Fibroblast of skin of abdomen (primary cell): ENCODE results near the gene NEMP1.
"Not testable (repeated sequence)": the region's sequence is repeated elsewhere in the genome, so short reads cannot be mapped to it uniquely, and the experiment has no call there.

ENCODE experiments used
- DNase-seq: peaks from one replicate; pipeline ENCODE4 v3.0.0-alpha.2; 2013

NEMP1 gene

GRCh38 chr12:57090924-57091637 is 12.5 kb upstream of the NEMP1 start:
- DNase-seq = no peak

- DNase-seq = no peak
Measured at GRCh38 chr12:57090490-57090889, 11.9 kb upstream of the NEMP1 start.

- DNase-seq = peak; percentile 62
Measured at GRCh38 chr12:57089271-57090245, 11.0 kb upstream of the NEMP1 start.

- peak; percentile 98 for DNase-seq
Measured at GRCh38 chr12:57088354-57089270, 10.0 kb upstream of the NEMP1 start, which contains the start of gene NAB2. Gene NAB2, plus strand, starts transcription at chr12:57089114. Its CDS starts 158 bp downstream, at chr12:57089272.

GRCh38 chr12:57087691-57088353 is 9.2 kb upstream of the NEMP1 start:
- DNase-seq = peak; percentile 99

- DNase-seq = peak; percentile 93
Measured at GRCh38 chr12:57087010-57087690, 8.6 kb upstream of the NEMP1 start.

- DNase-seq = peak; percentile 83
Measured at GRCh38 chr12:57086493-57087009, 8.0 kb upstream of the NEMP1 start.

GRCh38 chr12:57085999-57086492 is 7.5 kb upstream of the NEMP1 start:
- peak; percentile 66 for DNase-seq

GRCh38 chr12:57080855-57081254 is 2.3 kb upstream of the NEMP1 start:
- no peak for DNase-seq

- no peak for DNase-seq
Measured at GRCh38 chr12:57079821-57080220, 1.2 kb upstream of the NEMP1 start.

- not testable (repeated sequence) for DNase-seq
Measured at GRCh38 chr12:57073566-57074450, 4.8 kb downstream of the NEMP1 start.

GRCh38 chr12:57072661-57073060 is 5.9 kb downstream of the NEMP1 start:
- DNase-seq = peak; percentile 58

- DNase-seq = peak; percentile 80
Measured at GRCh38 chr12:57069523-57069922, 9.1 kb downstream of the NEMP1 start.

- no peak for DNase-seq
Measured at GRCh38 chr12:57066245-57066644, 12.3 kb downstream of the NEMP1 start.

- DNase-seq = no peak
Measured at GRCh38 chr12:57063991-57064685, 14.5 kb downstream of the NEMP1 start.

GRCh38 chr12:57058454-57058853 is 20.1 kb downstream of the NEMP1 start:
- DNase-seq = no peak

- DNase-seq = no peak
Measured at GRCh38 chr12:57057067-57057751, 21.4 kb downstream of the NEMP1 start.

GRCh38 chr12:57055824-57056223 is 22.8 kb downstream of the NEMP1 start:
- no peak for DNase-seq
